NB4 (cell line): Measurements from ENCODE around the gene FSCN2.
"Not testable (repeated sequence)": the region's sequence is repeated elsewhere in the genome, so short reads cannot be mapped to it uniquely, and the experiment has no call there.

Source experiments
- MYC ChIP-seq: IDR thresholded peaks from 2 replicates; pipeline ENCODE4 v1.6.1; 2011; ENCODE audit warnings: low read depth, low read length
- TF ChIP-seq, protein P1 (sequence below): IDR thresholded peaks from 2 replicates; pipeline ENCODE4 v1.6.1; 2011; ENCODE audit warnings: low read depth, low read length

DNA sequence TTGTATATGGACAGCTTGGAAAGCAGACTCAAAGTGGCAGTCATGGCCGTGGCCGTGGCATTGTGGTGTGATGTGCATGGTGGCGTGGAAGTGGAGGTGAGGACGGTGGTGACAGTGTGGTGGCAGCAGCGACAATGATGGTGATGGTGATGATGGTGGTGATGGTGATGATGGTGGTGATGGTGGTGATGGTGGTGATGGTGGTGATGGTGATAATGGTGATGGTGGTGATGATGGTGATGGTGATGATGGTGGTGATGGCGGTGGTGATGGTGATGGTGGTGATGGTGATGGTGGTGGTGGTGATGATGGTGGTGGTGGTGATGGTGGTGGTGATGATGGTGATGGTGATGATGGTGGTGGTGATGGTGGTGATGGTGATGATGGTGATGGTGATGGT is 2.8 kb downstream of the FSCN2 start:
- TF ChIP-seq, protein P1, sequence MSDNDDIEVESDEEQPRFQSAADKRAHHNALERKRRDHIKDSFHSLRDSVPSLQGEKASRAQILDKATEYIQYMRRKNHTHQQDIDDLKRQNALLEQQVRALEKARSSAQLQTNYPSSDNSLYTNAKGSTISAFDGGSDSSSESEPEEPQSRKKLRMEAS, result not testable (repeated sequence)
- not testable (repeated sequence) for TF ChIP-seq MYC
